ENCODE data around the gene CCT6B. TPM values are rescaled to one million over a fixed set of nuclear protein-coding genes. Genes with fewer than 3 reads are reported as not detected.

CCT6B gene
- total RNA-seq (0.77 and 1.2 TPM in 2 replicates), polyA plus RNA-seq (1.1 and 3.0 TPM in 2 replicates), polyA minus RNA-seq (ENCODE audit: low replicate concordance) (not detected in 2 replicates)
- polyA plus RNA-seq (2012) = 1.2 and 2.3 TPM in 2 replicates

DNA sequence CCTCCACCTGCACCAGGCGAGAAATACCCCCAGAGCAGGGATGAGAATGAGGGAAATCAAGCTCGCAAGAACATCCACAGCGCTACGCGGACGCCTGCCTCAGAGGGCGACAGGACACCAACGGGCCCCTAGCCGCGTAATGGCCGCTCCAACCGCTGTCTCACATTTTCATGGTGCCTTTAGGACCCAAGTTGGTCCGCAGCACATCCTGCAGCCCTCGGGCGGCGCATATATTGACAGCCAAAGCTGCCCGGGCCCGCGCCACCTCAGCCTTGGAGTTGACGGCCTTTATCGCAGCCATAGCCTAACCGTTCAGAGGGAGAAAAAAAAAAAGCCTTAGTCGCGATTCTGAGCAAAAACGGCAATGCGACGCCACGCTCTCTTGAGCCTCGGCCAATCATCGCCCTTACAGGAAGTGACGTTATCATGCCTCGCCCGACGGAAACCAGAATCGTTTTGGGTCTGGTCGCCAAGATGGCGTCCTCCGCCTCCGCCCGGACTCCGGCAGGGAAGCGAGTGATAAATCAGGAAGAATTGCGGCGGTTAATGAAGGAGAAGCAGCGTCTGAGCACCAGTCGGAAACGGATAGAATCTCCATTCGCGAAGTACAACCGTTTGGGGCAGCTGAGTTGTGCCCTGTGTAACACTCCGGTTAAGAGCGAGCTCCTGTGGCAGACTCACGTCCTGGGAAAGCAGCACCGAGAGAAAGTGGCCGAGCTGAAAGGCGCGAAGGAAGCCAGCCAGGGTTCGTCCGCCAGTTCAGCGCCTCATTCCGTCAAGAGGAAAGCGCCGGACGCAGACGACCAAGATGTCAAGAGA, at the start of gene CCT6B, which contains the start of gene ZNF830:
CCT6B (minus strand) TSS at position 368 of the 819 bp plus-strand sequence; CDS start at position 301, 67 bp downstream.
ZNF830 (plus strand) TSS at position 448 of the 819 bp plus-strand sequence; CDS start at position 475, 27 bp downstream.
- Histone ChIP-seq H3K9ac (ENCODE audit: insufficient read depth, low read length) (peak within 1 kb of the TSS; percentile 95), H3K4me1 (ENCODE audit: control insufficient read depth, extremely low read depth, insufficient read depth, low read length) (peaks cover 6% of the 10 kb centered on the region), H3K27me3 (ENCODE audit: control insufficient read depth, insufficient read depth, low read length) (no peaks in the 10 kb centered on the region), H3K4me2 (ENCODE audit: extremely low read depth, insufficient read depth, low read length) (peak within 1 kb of the TSS; percentile 96), H3K27ac (ENCODE audit: insufficient read depth, low read length) (peak within 1 kb of the TSS; percentile 99), H3K9me3 (ENCODE audit: control insufficient read depth, insufficient read depth, low read depth, low read length) (no peaks in the 10 kb centered on the region), H3K79me2 (ENCODE audit: control insufficient read depth, insufficient read depth, low read length) (peaks cover 24% of the 10 kb centered on the region), H3K4me3 (replicated peaks in 1 of 4; ENCODE audit: control extremely low read depth in 1 of 4, insufficient read depth in 1 of 4, low read depth in 3 of 4, low read length in 4 of 4) (peak within 1 kb of the TSS; percentile 90 to 100 (median 100)), H2AFZ (ENCODE audit: low read length) (peak within 1 kb of the TSS; percentile 100), H3K36me3 (ENCODE audit: control insufficient read depth, insufficient read depth, low read length) (no peaks in the 10 kb centered on the region), H4K20me1 (ENCODE audit: control insufficient read depth, extremely low read depth, insufficient read depth, low read length) (no peaks in the 10 kb centered on the region)
- TF ChIP-seq CTCF (conservative IDR thresholded peaks at IDR 0.05 in 1 of 2, IDR thresholded peaks at IDR 0.05 in 1 of 2; ENCODE audit: low read depth in 1 of 2, low read length in 2 of 2) (no peak), EZH2 (IDR thresholded peaks at IDR 0.05; ENCODE audit: low read length, missing control alignments) (no peak)
- DNase-seq (ENCODE audit: low read depth in 2 of 2) = peak; percentile 94 to 96

DNA sequence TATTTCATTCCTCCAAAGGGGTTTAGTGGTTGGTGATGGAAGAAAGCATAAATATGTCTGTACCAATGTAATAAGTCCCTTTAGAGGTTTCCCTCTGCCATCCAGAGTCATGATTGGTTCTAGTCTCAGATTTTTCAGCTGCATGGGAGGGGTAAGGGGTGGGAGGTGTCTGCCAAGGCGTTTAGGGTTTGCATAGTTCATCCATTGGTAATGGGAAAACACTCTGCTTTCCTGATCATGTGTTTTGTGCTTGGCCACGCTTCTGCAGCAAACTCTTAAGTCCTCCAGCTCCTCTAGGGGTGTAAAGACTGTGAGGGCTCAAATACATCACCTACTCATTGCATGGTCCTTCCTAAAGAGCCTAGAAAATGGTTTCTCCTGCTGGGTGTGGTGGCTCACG, 48.8 kb upstream of the CCT6B start:
- no peak overlapping the region for H3K27ac ChIP-seq (ENCODE audit: insufficient read depth, low read length)

More for the DNA sequence above, 48.8 kb upstream of the CCT6B start:
- Histone ChIP-seq H3K4me2 (ENCODE audit: extremely low read depth, insufficient read depth, low read length) (no peak overlapping the region), H3K9ac (ENCODE audit: insufficient read depth, low read length) (no peak overlapping the region), H3K36me3 (ENCODE audit: control insufficient read depth, insufficient read depth, low read length) (peaks cover 7% of the 10 kb centered on the region), H3K4me3 (replicated peaks in 1 of 4; ENCODE audit: control extremely low read depth in 1 of 4, insufficient read depth in 1 of 4, low read depth in 3 of 4, low read length in 4 of 4) (no peak overlapping the region), H3K79me2 (ENCODE audit: control insufficient read depth, insufficient read depth, low read length) (no peaks in the 10 kb centered on the region), H2AFZ (ENCODE audit: low read length) (no peak overlapping the region), H3K9me3 (ENCODE audit: control insufficient read depth, insufficient read depth, low read depth, low read length) (no peaks in the 10 kb centered on the region), H3K27me3 (ENCODE audit: control insufficient read depth, insufficient read depth, low read length) (no peaks in the 10 kb centered on the region), H4K20me1 (ENCODE audit: control insufficient read depth, extremely low read depth, insufficient read depth, low read length) (no peaks in the 10 kb centered on the region), H3K4me1 (ENCODE audit: control insufficient read depth, extremely low read depth, insufficient read depth, low read length) (no peaks in the 10 kb centered on the region)
- TF ChIP-seq CTCF (conservative IDR thresholded peaks at IDR 0.05 in 1 of 2, IDR thresholded peaks at IDR 0.05 in 1 of 2; ENCODE audit: low read depth in 1 of 2, low read length in 2 of 2) = no peak
- TF ChIP-seq EZH2 (IDR thresholded peaks at IDR 0.05; ENCODE audit: low read length, missing control alignments) = no peak
- peak in 1 of 2 donors; percentile 30 for DNase-seq (ENCODE audit: low read depth in 2 of 2)
